K562 (cell line): ENCODE data around the gene ZDHHC8. TPM values are rescaled to one million over a fixed set of nuclear protein-coding genes. Genes with fewer than 3 reads are reported as not detected.

Source experiments
- ARID3B ChIP-seq: fragments of 250-450 bp; sonication (Bioruptor Pico); IDR thresholded peaks from 2 replicates; pipeline ENCODE4 v1.4.0; 2020; ENCODE audit warnings: borderline replicate concordance
- CHD7 ChIP-seq: fragments of 200-600 bp; sonication (generic); IDR thresholded peaks from one replicate; pipeline ENCODE4 v1.6.1; 2012; ENCODE audit warnings: mild to moderate bottlenecking, low read depth, low read length, inconsistent platforms
- MBD1 ChIP-seq: fragments of 250-450 bp; sonication (Bioruptor Pico); IDR thresholded peaks from 2 replicates; pipeline ENCODE4 v1.8.0; 2022; ENCODE audit warnings: inconsistent platforms
- NR3C1 ChIP-seq: sonication (generic); formaldehyde crosslinking; IDR thresholded peaks from 2 replicates; pipeline ENCODE4 v1.8.1; 2022; ENCODE audit warnings: missing genetic modification reagents
- RHOXF2B ChIP-seq: fragments of 250-450 bp; sonication (Bioruptor Pico); conservative IDR thresholded peaks from 2 replicates; pipeline ENCODE4 v1.5.1; 2021
- TBL1XR1 ChIP-seq, 2 experiments: IDR thresholded peaks; 2 replicates each; pipeline ENCODE4 v1.6.1; 2012; ENCODE audit warnings: improper control_type of control experiment in 2 of 2, low read length in 2 of 2, mild to moderate bottlenecking in 1 of 2
- ZNF511 ChIP-seq: sonication (generic); formaldehyde crosslinking; IDR thresholded peaks from 2 replicates; pipeline ENCODE4 v1.8.0; 2022; ENCODE audit warnings: mild to moderate bottlenecking, missing genetic modification reagents
- polyA plus RNA-seq, 8 experiments: library from polyadenylated mRNA; depleted of rRNA in 4 of 8; stranded (reverse) in 5 of 8; unstranded in 3 of 8; fragments of >200 nt; fragmentation: Nextera tagmentation in 2 of 8; fragmentation: Illumina TruSeq in 1 of 8; extraction: Ambion mirVana in 2 of 8; extraction: Trizol in 1 of 8; gene quantifications; 2 replicates each; pipeline versions ENCODE4 v1.2.1 to v1.2.3, GENCODE V29; 2011 to 2014; ENCODE audit warnings: inconsistent platforms in 1 of 8, missing spikeins in 1 of 8
- total RNA-seq, 7 experiments: library from RNA; depleted of rRNA in 6 of 7; stranded (reverse); fragments of >200 nt in 6 of 7; fragmentation: Illumina TruSeq in 2 of 7; extraction: Trizol in 2 of 7; gene quantifications; 2 replicates each; pipeline versions ENCODE4 v1.2.1 to v1.2.3, GENCODE V29; 2011 to 2021; ENCODE audit warnings: low replicate concordance in 1 of 7
- TF ChIP-seq, protein P1 (sequence below): sonication (generic); formaldehyde crosslinking; IDR thresholded peaks from 2 replicates; pipeline ENCODE4 v1.9.0; 2022; ENCODE audit warnings: mild to moderate bottlenecking, missing genetic modification reagents

The ZDHHC8 gene
- total and polyA plus RNA-seq, 9 of the 15 experiments (the other 6 are each of a cell fraction or from before 2014, with no cell fraction given): 0.04 to 109 (median 16.4) TPM

- TF ChIP-seq ARID3B (CRISPR knock-in tag) (no peak), MBD1 (no peak), NR3C1 (0 out of 2 replicates have a peak, but pooled peaks have one; percentile 65), TBL1XR1 (IDR thresholded peaks at IDR 0.05; ENCODE audit: low read length in 2 of 2) (no peak), CHD7 (no peak), ZNF511 (CRISPR knock-in tag) (0 out of 2 replicates have a peak, but pooled peaks have one; percentile 19), RHOXF2B (CRISPR knock-in tag) (no peak)
- TF ChIP-seq, protein P1, sequence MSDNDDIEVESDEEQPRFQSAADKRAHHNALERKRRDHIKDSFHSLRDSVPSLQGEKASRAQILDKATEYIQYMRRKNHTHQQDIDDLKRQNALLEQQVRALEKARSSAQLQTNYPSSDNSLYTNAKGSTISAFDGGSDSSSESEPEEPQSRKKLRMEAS (CRISPR knock-in tag): peak; percentile 51; the same call in 1 of the 2 replicates
These were observed 56.9 kb downstream of the ZDHHC8 start (continued) for GRCh38 chr22:20188567-20188877.
